Fibroblast of villous mesenchyme (primary cell): Measurements from ENCODE around the gene PKP1. TPM values are rescaled to one million over a fixed set of nuclear protein-coding genes. Genes with fewer than 3 reads are reported as not detected.

Experiments used
- DNase-seq: peaks from one replicate; pipeline ENCODE4 v3.0.0-alpha.2; 2010; ENCODE audit warnings: low read depth
- H3K4me3 ChIP-seq: 2 replicates; pipeline ENCODE4 v1.5.1; 2011; ENCODE audit warnings: low read depth, mild to moderate bottlenecking, low read length
- total RNA-seq: library from RNA; depleted of rRNA; stranded (reverse); fragments of >200 nt; gene quantifications from 2 replicates; pipeline ENCODE4 v1.2.3, GENCODE V29; 2012
- TF ChIP-seq, protein P1 (sequence below): IDR thresholded peaks from 2 replicates; pipeline ENCODE4 v1.5.1; 2012; ENCODE audit warnings: low read depth, mild to moderate bottlenecking, low read length; ENCODE audit not compliant: insufficient read depth

Gene PKP1
- total RNA-seq, 1 donor, result not detected

DNA sequence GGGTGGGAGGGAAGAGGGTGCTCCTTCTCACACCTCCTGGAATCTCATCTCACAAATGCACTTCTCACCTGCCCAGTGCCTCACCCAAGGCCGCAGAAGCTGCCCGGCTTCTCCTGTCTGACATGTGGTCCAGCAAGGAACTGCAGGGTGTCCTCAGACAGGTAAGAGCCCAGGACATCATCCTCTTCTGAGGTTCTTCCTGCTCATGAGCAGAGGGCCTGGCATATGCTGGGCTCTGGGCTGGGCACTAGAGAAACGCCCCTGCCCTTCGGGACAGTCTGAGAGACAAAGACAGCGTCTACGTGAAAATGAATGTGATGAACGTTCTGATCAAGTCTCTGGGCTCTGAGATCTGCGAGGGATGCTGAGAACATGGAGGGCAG is 42.4 kb downstream of the PKP1 start:
- TF ChIP-seq, protein P1, sequence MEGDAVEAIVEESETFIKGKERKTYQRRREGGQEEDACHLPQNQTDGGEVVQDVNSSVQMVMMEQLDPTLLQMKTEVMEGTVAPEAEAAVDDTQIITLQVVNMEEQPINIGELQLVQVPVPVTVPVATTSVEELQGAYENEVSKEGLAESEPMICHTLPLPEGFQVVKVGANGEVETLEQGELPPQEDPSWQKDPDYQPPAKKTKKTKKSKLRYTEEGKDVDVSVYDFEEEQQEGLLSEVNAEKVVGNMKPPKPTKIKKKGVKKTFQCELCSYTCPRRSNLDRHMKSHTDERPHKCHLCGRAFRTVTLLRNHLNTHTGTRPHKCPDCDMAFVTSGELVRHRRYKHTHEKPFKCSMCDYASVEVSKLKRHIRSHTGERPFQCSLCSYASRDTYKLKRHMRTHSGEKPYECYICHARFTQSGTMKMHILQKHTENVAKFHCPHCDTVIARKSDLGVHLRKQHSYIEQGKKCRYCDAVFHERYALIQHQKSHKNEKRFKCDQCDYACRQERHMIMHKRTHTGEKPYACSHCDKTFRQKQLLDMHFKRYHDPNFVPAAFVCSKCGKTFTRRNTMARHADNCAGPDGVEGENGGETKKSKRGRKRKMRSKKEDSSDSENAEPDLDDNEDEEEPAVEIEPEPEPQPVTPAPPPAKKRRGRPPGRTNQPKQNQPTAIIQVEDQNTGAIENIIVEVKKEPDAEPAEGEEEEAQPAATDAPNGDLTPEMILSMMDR, result no peak
- H3K4me3 ChIP-seq, result no peak overlapping the region
- no peak for DNase-seq

DNA sequence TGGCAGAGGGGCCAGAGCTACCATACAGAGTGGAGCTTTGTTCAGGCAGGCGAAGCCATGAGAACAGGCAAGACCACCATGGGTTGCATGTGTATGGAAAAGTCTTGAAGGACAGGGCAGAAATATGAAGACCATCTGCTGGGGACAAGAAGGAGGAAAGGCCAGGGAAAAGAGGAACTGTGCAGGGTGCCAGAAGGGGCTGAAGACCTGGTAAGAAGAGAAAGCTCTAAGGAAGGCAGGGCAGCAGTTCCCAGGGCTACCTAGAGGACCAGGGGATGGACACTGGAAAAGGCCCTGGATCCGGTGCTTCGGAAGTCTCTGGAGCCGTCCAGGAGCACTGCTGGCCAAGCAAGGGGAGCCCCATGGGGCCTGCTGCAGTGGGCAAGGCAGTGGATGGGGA is 43.4 kb downstream of the PKP1 start:
- no peak overlapping the region for H3K4me3 ChIP-seq
- DNase-seq, result no peak
- TF ChIP-seq, protein P1, result no peak

DNA sequence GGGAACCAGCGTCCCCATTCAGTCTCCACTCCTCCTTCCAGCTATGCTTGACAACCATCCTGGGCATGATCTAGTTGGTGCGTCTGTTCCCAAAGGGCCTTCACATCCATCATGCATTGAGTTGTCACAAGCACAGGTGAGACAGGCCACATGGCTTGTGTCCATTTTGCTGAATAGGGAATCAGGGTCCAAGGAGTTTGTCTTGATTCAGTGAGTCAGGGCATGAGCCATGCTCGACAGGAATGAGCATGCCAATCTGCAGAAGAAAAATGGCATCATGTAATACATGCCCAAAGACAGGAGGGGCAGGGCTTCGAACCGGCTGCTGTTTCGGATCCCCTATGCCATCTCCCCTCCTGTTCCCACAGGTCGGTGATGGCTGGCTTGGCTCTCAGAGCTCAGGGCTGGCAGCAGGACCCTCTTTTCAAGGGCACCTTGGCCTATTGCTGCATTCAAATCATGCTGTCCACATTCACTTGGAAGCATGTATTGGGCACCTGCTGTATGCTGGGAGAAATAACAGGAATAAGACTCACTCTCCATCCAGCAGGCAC is 44.5 kb downstream of the PKP1 start:
- H3K4me3 ChIP-seq, result no peak overlapping the region
- TF ChIP-seq, protein P1, result no peak
- DNase-seq, result no peak

DNA sequence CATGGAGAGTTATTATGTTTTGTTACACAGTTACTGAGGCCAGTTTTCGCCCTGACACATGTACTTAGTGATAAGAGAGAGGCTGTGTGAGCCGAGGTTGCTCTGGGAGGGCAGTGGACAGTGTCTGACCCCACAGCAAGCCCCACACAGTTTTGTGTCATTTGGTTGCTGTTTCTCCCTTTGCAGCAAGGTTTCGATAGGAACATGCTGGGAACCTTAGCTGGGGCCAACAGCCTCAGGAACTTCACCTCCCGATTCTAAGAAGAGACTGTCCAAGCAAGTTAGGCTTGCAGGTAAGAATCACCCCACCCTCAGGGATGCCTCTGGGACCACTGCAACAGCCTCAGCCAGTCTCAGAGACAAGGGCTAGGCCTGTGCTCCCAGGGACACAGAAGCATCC is 45.3 kb downstream of the PKP1 start:
- TF ChIP-seq, protein P1, result no peak
- no peak for DNase-seq
- H3K4me3 ChIP-seq, result no peak overlapping the region

DNA sequence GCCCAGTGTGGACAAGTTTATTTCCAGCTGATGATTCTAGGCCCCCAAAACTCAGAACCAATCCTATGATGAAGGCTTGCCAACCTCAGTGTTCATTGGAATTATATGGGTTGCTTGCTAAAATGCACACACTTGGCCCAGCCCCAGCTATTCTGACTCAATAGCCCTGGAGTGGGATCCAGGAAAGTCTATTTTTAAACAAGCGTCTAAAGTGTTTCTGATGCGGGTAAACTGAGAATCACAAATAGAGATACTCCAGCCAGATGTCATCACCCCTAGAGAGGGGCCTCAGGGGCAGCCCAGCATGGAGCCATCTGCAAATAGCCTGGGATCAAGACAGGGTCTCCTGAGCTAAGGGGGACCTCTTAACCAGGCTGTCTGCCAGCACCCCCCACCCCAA is 46.0 kb downstream of the PKP1 start:
- TF ChIP-seq, protein P1, result no peak

DNA sequence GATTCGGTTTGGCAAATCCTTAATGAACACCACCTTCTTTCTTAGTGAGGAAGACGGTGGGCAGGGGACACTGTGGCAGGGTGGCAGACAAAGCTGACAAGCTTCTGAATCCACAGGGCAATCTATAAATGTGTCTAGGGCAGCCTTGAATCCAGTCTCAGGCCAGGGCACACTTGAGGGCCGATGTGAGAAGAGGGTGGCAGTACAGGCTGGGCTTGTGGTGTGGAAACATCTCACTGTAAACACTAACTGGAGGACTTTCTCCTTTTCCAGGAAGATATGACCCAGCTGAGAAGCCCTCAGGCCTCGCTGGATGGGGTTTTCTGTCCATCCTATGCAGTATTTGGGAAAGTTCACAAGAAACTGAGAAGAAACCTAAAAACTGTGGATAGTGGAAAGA is 46.5 kb downstream of the PKP1 start:
- H3K4me3 ChIP-seq, result no peak overlapping the region
- TF ChIP-seq, protein P1, result no peak
- DNase-seq, result no peak

More for the DNA sequence above, 46.0 kb downstream of the PKP1 start:
- H3K4me3 ChIP-seq, result no peak overlapping the region
- no peak for DNase-seq

DNA sequence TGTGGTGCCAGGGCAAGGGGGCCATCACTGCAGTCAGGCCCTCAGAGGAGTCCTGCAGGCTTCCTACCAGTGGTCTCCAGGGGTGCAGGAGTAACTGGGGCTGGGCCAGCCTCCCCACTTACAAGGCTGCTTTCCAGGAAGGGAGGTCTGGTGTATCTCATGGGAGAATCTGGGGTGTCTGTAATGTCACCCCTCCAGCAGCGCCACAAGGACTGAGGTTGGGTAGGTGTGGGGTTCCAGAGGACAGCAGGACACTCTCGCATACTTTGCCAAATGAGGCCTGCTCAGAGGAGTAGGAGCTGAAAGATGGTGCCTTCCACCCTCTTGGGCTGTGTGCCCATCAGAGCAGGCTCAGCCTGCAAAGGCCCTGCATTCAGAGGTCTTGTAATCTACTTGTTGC is 47.2 kb downstream of the PKP1 start:
- DNase-seq, result no peak
- H3K4me3 ChIP-seq, result no peak overlapping the region
- TF ChIP-seq, protein P1, result no peak
